ENCODE measurements around the gene FOXL3. TPM values are rescaled to one million over a fixed set of nuclear protein-coding genes. Genes with fewer than 3 reads are reported as not detected.

Gene FOXL3
- total and polyA plus RNA-seq, 2 donors (not counting 1 experiment from before 2014, with no cell fraction given) = not detected

DNA sequence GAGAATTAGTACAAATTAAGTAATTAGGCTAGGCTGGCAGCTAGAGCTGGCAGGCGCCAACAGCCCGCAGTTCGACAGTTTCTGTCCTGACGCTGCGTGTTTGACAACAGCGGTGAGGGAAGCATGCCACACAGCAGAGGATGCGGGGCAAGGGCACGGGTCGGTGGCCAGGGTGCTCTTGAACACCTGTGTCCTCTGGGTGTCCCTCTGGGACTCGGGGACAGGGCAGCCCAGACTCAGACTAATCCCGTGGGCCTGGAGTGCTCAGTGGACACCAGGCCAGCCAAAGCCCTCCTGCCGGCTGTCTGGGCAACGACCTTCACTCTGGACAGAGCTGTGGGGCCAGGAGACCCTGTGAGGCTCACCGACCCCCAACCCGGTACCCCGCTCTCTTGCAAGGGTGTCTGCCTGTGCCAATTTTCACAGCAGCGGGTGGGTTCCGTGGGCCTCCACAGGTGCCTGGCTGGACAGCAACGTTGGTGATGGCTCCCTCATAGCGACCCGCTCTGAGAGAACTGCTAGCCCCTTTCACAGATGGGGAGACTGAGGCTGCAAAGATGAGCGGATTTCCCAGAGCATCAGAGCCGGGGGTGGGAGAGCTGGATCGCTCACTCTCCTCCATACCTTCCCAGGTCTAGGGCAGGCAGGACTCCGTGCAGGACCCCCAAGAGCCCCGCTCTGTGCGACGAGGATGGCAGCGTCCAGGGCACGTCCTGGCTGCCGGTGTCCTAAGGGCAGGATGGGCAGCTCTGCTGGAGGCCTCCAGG, 48.5 kb downstream of the FOXL3 start:
- POLR2A ChIA-PET = no interaction called here
- Histone ChIP-seq H3K4me2 (replicated peaks; ENCODE audit: low read depth, low read length, poor library complexity, severe bottlenecking) (no peak overlapping the region), H3K27ac (ENCODE audit: low read length in 2 of 2) (no peak overlapping the region), H3K79me2 (ENCODE audit: control insufficient read depth, insufficient read depth, low read length) (no peaks in the 10 kb centered on the region), H3K4me1 (ENCODE audit: control insufficient read depth in 2 of 2, insufficient read depth in 2 of 2, low read length in 2 of 2) (no peaks in the 10 kb centered on the region), H3K9me3 (ENCODE audit: control extremely low read depth in 1 of 3, control insufficient read depth in 2 of 3, insufficient read depth in 1 of 3, low read length in 2 of 3) (peaks cover 0 to 3% (median 0%) of the 10 kb centered on the region in 3 donors), H3K27me3 (replicated peaks in 1 of 4; ENCODE audit: control extremely low read depth in 1 of 4, control insufficient read depth in 3 of 4, insufficient read depth in 4 of 4, low read length in 3 of 4) (no peaks in the 10 kb centered on the region), H3K9ac (ENCODE audit: low read length) (no peak overlapping the region), H3K36me3 (replicated peaks in 1 of 2; ENCODE audit: control extremely low read depth in 1 of 2, control insufficient read depth in 1 of 2, extremely low read depth in 1 of 2, insufficient read depth in 2 of 2, low read length in 1 of 2) (no peaks in the 10 kb centered on the region), H3K4me3 (ENCODE audit: control extremely low read depth in 1 of 5, extremely low read depth in 1 of 5, insufficient read depth in 1 of 5, low read depth in 2 of 5, low read length in 4 of 5) (no peak overlapping the region), H4K20me1 (ENCODE audit: control insufficient read depth, insufficient read depth, low read length, poor library complexity, severe bottlenecking) (no peaks in the 10 kb centered on the region), H2AFZ (ENCODE audit: insufficient read depth, low read depth, low read length, poor library complexity, severe bottlenecking) (no peak overlapping the region)
- TF ChIP-seq CTCF (IDR thresholded peaks at IDR 0.05) (no peak), EZH2 (IDR thresholded peaks at IDR 0.05; ENCODE audit: borderline replicate concordance, insufficient read depth, low read depth, low read length, poor library complexity, severe bottlenecking) (no peak)
- H3K4me1 Mint-ChIP-seq = peaks cover 3% of the 10 kb centered on the region
- no peak overlapping the region for H3K27ac Mint-ChIP-seq
- peaks cover 8% of the 10 kb centered on the region for H3K9me3 Mint-ChIP-seq (ENCODE audit: insufficient read depth)
- CTCF ChIA-PET = no interaction called here
- no peak for ATAC-seq (ENCODE audit: low read depth)
- DNase-seq = no peak
- H3K4me3 Mint-ChIP-seq = no peak overlapping the region
- WGBS (ENCODE audit: insufficient coverage) = 89% methylated on average over 30 of the region's 31 CpGs
- peaks cover 10% of the 10 kb centered on the region for H3K27me3 Mint-ChIP-seq
- intact Hi-C loops (cut with micrococcal nuclease) = no loop called here

DNA sequence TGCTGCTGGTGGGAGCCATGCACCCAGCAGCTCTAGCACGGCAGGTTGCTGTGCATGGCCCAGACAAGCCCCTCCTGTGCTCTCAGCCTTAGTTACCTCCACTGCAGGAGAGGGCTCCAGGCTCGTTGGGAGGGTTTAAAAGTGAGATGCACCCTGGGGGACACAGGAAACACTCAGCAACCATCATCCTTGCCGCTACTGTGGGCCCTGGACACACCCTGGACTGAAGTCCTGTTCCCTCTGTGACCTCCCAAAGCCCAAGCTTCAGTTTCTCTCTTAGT, 49.0 kb downstream of the FOXL3 start:
- CTCF ChIA-PET = no interaction called here
- Histone ChIP-seq H3K4me2 (replicated peaks; ENCODE audit: low read depth, low read length, poor library complexity, severe bottlenecking) (no peak overlapping the region), H3K36me3 (replicated peaks in 1 of 2; ENCODE audit: control extremely low read depth in 1 of 2, control insufficient read depth in 1 of 2, extremely low read depth in 1 of 2, insufficient read depth in 2 of 2, low read length in 1 of 2) (no peaks in the 10 kb centered on the region), H4K20me1 (ENCODE audit: control insufficient read depth, insufficient read depth, low read length, poor library complexity, severe bottlenecking) (no peaks in the 10 kb centered on the region), H3K27ac (ENCODE audit: low read length in 2 of 2) (no peak overlapping the region), H3K4me3 (ENCODE audit: control extremely low read depth in 1 of 5, extremely low read depth in 1 of 5, insufficient read depth in 1 of 5, low read depth in 2 of 5, low read length in 4 of 5) (no peak overlapping the region), H3K9me3 (ENCODE audit: control extremely low read depth in 1 of 3, control insufficient read depth in 2 of 3, insufficient read depth in 1 of 3, low read length in 2 of 3) (peaks cover 0 to 3% (median 0%) of the 10 kb centered on the region in 3 donors), H2AFZ (ENCODE audit: insufficient read depth, low read depth, low read length, poor library complexity, severe bottlenecking) (no peak overlapping the region), H3K27me3 (replicated peaks in 1 of 4; ENCODE audit: control extremely low read depth in 1 of 4, control insufficient read depth in 3 of 4, insufficient read depth in 4 of 4, low read length in 3 of 4) (no peaks in the 10 kb centered on the region), H3K9ac (ENCODE audit: low read length) (no peak overlapping the region), H3K4me1 (ENCODE audit: control insufficient read depth in 2 of 2, insufficient read depth in 2 of 2, low read length in 2 of 2) (no peaks in the 10 kb centered on the region), H3K79me2 (ENCODE audit: control insufficient read depth, insufficient read depth, low read length) (no peaks in the 10 kb centered on the region)
- intact Hi-C loops (cut with micrococcal nuclease) = no loop called here
- no peak for TF ChIP-seq EZH2 (IDR thresholded peaks at IDR 0.05; ENCODE audit: borderline replicate concordance, insufficient read depth, low read depth, low read length, poor library complexity, severe bottlenecking)
- no peak for TF ChIP-seq CTCF (IDR thresholded peaks at IDR 0.05)
- Mint-ChIP-seq H3K9me3 (ENCODE audit: insufficient read depth) (peaks cover 8% of the 10 kb centered on the region), H3K27me3 (peaks cover 12% of the 10 kb centered on the region), H3K4me1 (peaks cover 3% of the 10 kb centered on the region), H3K4me3 (no peak overlapping the region), H3K27ac (no peak overlapping the region)
- DNase-seq (no peak), ATAC-seq (ENCODE audit: low read depth) (no peak)
- POLR2A ChIA-PET = no interaction called here
- 56% methylated on average over 3 of the region's 3 CpGs for WGBS (ENCODE audit: insufficient coverage)
